Measurements from ENCODE around the gene WWOX.

GRCh38 chr16:78235876-78236275 is 136.4 kb downstream of the WWOX start:
- TF ChIP-seq, protein P1, sequence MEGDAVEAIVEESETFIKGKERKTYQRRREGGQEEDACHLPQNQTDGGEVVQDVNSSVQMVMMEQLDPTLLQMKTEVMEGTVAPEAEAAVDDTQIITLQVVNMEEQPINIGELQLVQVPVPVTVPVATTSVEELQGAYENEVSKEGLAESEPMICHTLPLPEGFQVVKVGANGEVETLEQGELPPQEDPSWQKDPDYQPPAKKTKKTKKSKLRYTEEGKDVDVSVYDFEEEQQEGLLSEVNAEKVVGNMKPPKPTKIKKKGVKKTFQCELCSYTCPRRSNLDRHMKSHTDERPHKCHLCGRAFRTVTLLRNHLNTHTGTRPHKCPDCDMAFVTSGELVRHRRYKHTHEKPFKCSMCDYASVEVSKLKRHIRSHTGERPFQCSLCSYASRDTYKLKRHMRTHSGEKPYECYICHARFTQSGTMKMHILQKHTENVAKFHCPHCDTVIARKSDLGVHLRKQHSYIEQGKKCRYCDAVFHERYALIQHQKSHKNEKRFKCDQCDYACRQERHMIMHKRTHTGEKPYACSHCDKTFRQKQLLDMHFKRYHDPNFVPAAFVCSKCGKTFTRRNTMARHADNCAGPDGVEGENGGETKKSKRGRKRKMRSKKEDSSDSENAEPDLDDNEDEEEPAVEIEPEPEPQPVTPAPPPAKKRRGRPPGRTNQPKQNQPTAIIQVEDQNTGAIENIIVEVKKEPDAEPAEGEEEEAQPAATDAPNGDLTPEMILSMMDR (IDR thresholded peaks at IDR 0.05) = no peak
- TF ChIP-seq POLR2A (IDR thresholded peaks at IDR 0.05) = no peak

Data from right lobe of liver (tissue), 4 donors.